K562 (cell line): ENCODE measurements around the gene NFAM1. TPM values are rescaled to one million over a fixed set of nuclear protein-coding genes. Genes with fewer than 3 reads are reported as not detected.

Experiments
- ATAC-seq: fragments of 200-7000 bp; cut with Tn5 transposase; 3 replicates; pipeline ENCODE4 v1.9.1; 2020; ENCODE audit warnings: moderate library complexity
- BruUV-seq: library from RNA; stranded (reverse); fragments of 400-500 nt; replicated peaks from 2 replicates; lab custom pipeline; 2021; lab: Mats Ljungman, UMichigan
- CTCF ChIA-PET: fragments of 300-600 bp; formaldehyde crosslinking; extraction: SDS; loops from one replicate; lab custom pipeline; 2021; ENCODE audit warnings: low intra/inter-chr PET ratio; lab: Yijun Ruan, JAX
- POLR2A ChIA-PET: fragments of 300-600, 350-650 bp; sonication (Branson Sonifier 250); formaldehyde crosslinking; extraction: SDS; loops from one replicate; lab custom pipeline; 2021; ENCODE audit warnings: antibody characterized with exemption, inconsistent platforms; lab: Yijun Ruan, JAX
- DNase-seq, 4 experiments: peaks; one replicate each; pipeline versions ENCODE4 v3.0.0 to v3.0.0-alpha.2; 2011 to 2018; ENCODE audit warnings: low spot score in 3 of 4, mixed read lengths in 3 of 4; ENCODE audit errors: extremely low read depth in 1 of 4
- FAIRE-seq: peaks from 2 replicates; lab custom pipeline; 2011; peaks lifted over from hg19 to GRCh38; lab: Jason Lieb, UNC
- H2AFZ ChIP-seq: 2 replicates; pipeline ENCODE4 v1.6.0; 2011; ENCODE audit warnings: low read depth, low read length, control low read depth, inconsistent platforms
- H3K27ac ChIP-seq: fragments of 200-600 bp; 3 replicates; pipeline ENCODE4 v1.8.0; 2011; ENCODE audit warnings: low read depth, mild to moderate bottlenecking, control low read depth, inconsistent platforms, low read length, moderate library complexity, mixed read lengths; ENCODE audit errors: extremely low read depth
- H3K27me3 ChIP-seq, 2 experiments: fragments of 300-600 bp in 1 of 2; 2 replicates in 1 of 2; 3 replicates in 1 of 2; pipeline versions ENCODE4 v1.6.0 to v1.8.0; 2011; ENCODE audit warnings: inconsistent platforms in 2 of 2, low read length in 2 of 2, mild to moderate bottlenecking in 1 of 2, mixed read lengths in 1 of 2, moderate library complexity in 1 of 2; ENCODE audit not compliant: control insufficient read depth in 2 of 2, insufficient read depth in 2 of 2
- H3K36me3 ChIP-seq: fragments of 300-600 bp; 3 replicates; pipeline ENCODE4 v1.8.0; 2011; ENCODE audit warnings: mild to moderate bottlenecking, low read length, inconsistent platforms; ENCODE audit not compliant: control insufficient read depth, insufficient read depth
- H3K4me1 ChIP-seq, 2 experiments: fragments of 200-600 bp in 1 of 2; replicated peaks in 1 of 2; 2 replicates in 1 of 2; 3 replicates in 1 of 2; pipeline versions ENCODE4 v1.5.1 to v1.8.0; 2011; ENCODE audit warnings: inconsistent platforms in 2 of 2, low read length in 2 of 2, mild to moderate bottlenecking in 1 of 2, mixed read lengths in 1 of 2, moderate library complexity in 1 of 2; ENCODE audit not compliant: control insufficient read depth in 2 of 2, insufficient read depth in 2 of 2
- H3K4me2 ChIP-seq: 2 replicates; pipeline ENCODE4 v1.6.1; 2011; ENCODE audit warnings: low read length, control low read depth, inconsistent platforms, mixed read lengths; ENCODE audit not compliant: insufficient read depth
- H3K4me3 ChIP-seq: fragments of 200-600 bp; sonication (generic), shearing (Covaris generic); 2 replicates; pipeline ENCODE4 v1.5.1; 2016; ENCODE audit warnings: control low read depth, inconsistent platforms
- H3K79me2 ChIP-seq: fragments of 200-600 bp; 3 replicates; pipeline ENCODE4 v1.8.0; 2011; ENCODE audit warnings: low read length, inconsistent platforms; ENCODE audit not compliant: control insufficient read depth, insufficient read depth
- H3K9ac ChIP-seq, 2 experiments: 2 replicates each; pipeline versions ENCODE4 v1.6.0 to v1.6.1; 2011; ENCODE audit warnings: low read depth in 2 of 2, low read length in 2 of 2, control low read depth in 1 of 2, inconsistent platforms in 1 of 2, mild to moderate bottlenecking in 1 of 2, mixed read lengths in 1 of 2; ENCODE audit not compliant: insufficient read depth in 1 of 2
- H3K9me1 ChIP-seq: one replicate; pipeline ENCODE4 v1.6.0; 2011; ENCODE audit warnings: inconsistent platforms, mild to moderate bottlenecking, low read length, moderate library complexity; ENCODE audit not compliant: control insufficient read depth, insufficient read depth
- H3K9me3 ChIP-seq: replicated peaks from 2 replicates; pipeline ENCODE4 v1.5.1; 2011; ENCODE audit warnings: low read depth, low read length, inconsistent platforms; ENCODE audit not compliant: control insufficient read depth, insufficient read depth
- H4K20me1 ChIP-seq: replicated peaks from 2 replicates; pipeline ENCODE4 v1.6.1; 2011; ENCODE audit warnings: low read length, inconsistent platforms, mixed read lengths; ENCODE audit not compliant: control insufficient read depth, insufficient read depth
- BACH1 ChIP-seq: fragments of 200-800 bp; sonication (Bioruptor generic); IDR thresholded peaks from 2 replicates; pipeline ENCODE4 v1.6.1; 2016; ENCODE audit warnings: missing genetic modification characterization, missing compliant biosample characterization
- CEBPG ChIP-seq, 3 experiments: fragments of 200-800 bp in 1 of 3; sonication (Bioruptor generic) in 1 of 3; sonication (generic) in 1 of 3; formaldehyde crosslinking in 1 of 3; IDR thresholded peaks in 2 of 3; conservative IDR thresholded peaks in 1 of 3; 2 replicates each; pipeline versions ENCODE4 v1.6.1 to v1.8.0; 2016 to 2022; ENCODE audit warnings: missing compliant biosample characterization in 2 of 3, missing genetic modification characterization in 2 of 3, mild to moderate bottlenecking in 1 of 3, missing genetic modification reagents in 1 of 3
- JUN ChIP-seq, 2 experiments: sonication (generic) in 1 of 2; formaldehyde crosslinking in 1 of 2; IDR thresholded peaks; 2 replicates each; pipeline versions ENCODE4 v1.6.1 to v1.8.0; 2012 to 2022; ENCODE audit warnings: borderline replicate concordance in 2 of 2, mild to moderate bottlenecking in 2 of 2, improper control_type of control experiment in 1 of 2, low read depth in 1 of 2, low read length in 1 of 2, missing genetic modification reagents in 1 of 2
- XRCC5 ChIP-seq: fragments of 200-400 bp; formaldehyde crosslinking; IDR thresholded peaks from 2 replicates; pipeline ENCODE4 v1.6.1; 2017; ENCODE audit warnings: low read depth, mild to moderate bottlenecking, low read length
- ZNF124 ChIP-seq: sonication (generic); formaldehyde crosslinking; IDR thresholded peaks from 2 replicates; pipeline ENCODE4 v1.8.1; 2022; ENCODE audit warnings: missing genetic modification reagents
- ZNF197 ChIP-seq: fragments of 200-800 bp; sonication (Bioruptor generic); IDR thresholded peaks from 2 replicates; pipeline ENCODE4 v1.6.1; 2016; ENCODE audit warnings: low read depth, missing genetic modification characterization, missing compliant biosample characterization
- ZNF232 ChIP-seq: sonication (generic); formaldehyde crosslinking; IDR thresholded peaks from 2 replicates; pipeline ENCODE4 v1.8.0; 2022; ENCODE audit warnings: mild to moderate bottlenecking, missing genetic modification reagents
- ZNF586 ChIP-seq: fragments of 450-650 bp; formaldehyde crosslinking; conservative IDR thresholded peaks from 2 replicates; pipeline ENCODE4 v1.4.0; 2020; ENCODE audit warnings: mild to moderate bottlenecking, moderate library complexity
- WGBS: fragments of 100-300 bp; shearing (Covaris generic); methylation state at CpG from one replicate; pipeline ENCODE4 v1.1.6; 2016; ENCODE audit warnings: low coverage, mixed read lengths; ENCODE audit not compliant: insufficient coverage; ENCODE audit errors: missing lambda C conversion rate; 5-methylcytosine and 5-hydroxymethylcytosine counted together
- in situ Hi-C: fragments of 300-500 bp; cut with MboI; formaldehyde crosslinking; loops from 4 replicates; pipeline ENCODE4 v1.15.0; 2018; ENCODE audit warnings: inconsistent platforms, mixed read lengths
- intact Hi-C: fragments of 100-400 bp; cut with micrococcal nuclease; formaldehyde crosslinking; loops from 2 replicates; pipeline ENCODE4 v1.14.2; 2022
- polyA plus RNA-seq, 8 experiments: library from polyadenylated mRNA; depleted of rRNA in 4 of 8; stranded (reverse) in 5 of 8; unstranded in 3 of 8; fragments of >200 nt; fragmentation: Nextera tagmentation in 2 of 8; fragmentation: Illumina TruSeq in 1 of 8; extraction: Ambion mirVana in 2 of 8; extraction: Trizol in 1 of 8; gene quantifications; 2 replicates each; pipeline versions ENCODE4 v1.2.1 to v1.2.3, GENCODE V29; 2011 to 2014; ENCODE audit warnings: inconsistent platforms in 1 of 8, missing spikeins in 1 of 8
- total RNA-seq, 7 experiments: library from RNA; depleted of rRNA in 6 of 7; stranded (reverse); fragments of >200 nt in 6 of 7; fragmentation: Illumina TruSeq in 2 of 7; extraction: Trizol in 2 of 7; gene quantifications; 2 replicates each; pipeline versions ENCODE4 v1.2.1 to v1.2.3, GENCODE V29; 2011 to 2021; ENCODE audit warnings: low replicate concordance in 1 of 7
- TF ChIP-seq, protein P1 (sequence below): sonication (generic); IDR thresholded peaks from 2 replicates; pipeline ENCODE4 v1.6.1; 2016
- TF ChIP-seq, protein P2 (sequence below): fragments of 450-650 bp; conservative IDR thresholded peaks from 2 replicates; pipeline ENCODE4 v1.6.1; 2016; ENCODE audit warnings: missing genetic modification characterization, low read depth, mild to moderate bottlenecking, control low read depth, missing compliant biosample characterization
- TF ChIP-seq, protein P3 (sequence below): fragments of 250-450 bp; sonication (Bioruptor Pico); IDR thresholded peaks from 2 replicates; pipeline ENCODE4 v1.8.0; 2021; ENCODE audit warnings: borderline replicate concordance, mild to moderate bottlenecking, moderate library complexity; ENCODE audit not compliant: poor library complexity, severe bottlenecking
- TF ChIP-seq, protein P4 (sequence below): IDR thresholded peaks from 3 replicates; pipeline ENCODE4 v1.6.1; 2011; ENCODE audit warnings: borderline replicate concordance, mild to moderate bottlenecking; ENCODE audit not compliant: insufficient read length, insufficient read depth
- TF ChIP-seq, protein P5 (sequence below): fragments of 450-650 bp; formaldehyde crosslinking; IDR thresholded peaks from 2 replicates; pipeline ENCODE4 v1.4.0; 2022; ENCODE audit warnings: missing genetic modification characterization

Gene NFAM1
- total and polyA plus RNA-seq, 9 of the 15 experiments (the other 6 are each of a cell fraction or from before 2014, with no cell fraction given): 0.01 to 0.18 (median 0.03) TPM; not detected in 5

DNA sequence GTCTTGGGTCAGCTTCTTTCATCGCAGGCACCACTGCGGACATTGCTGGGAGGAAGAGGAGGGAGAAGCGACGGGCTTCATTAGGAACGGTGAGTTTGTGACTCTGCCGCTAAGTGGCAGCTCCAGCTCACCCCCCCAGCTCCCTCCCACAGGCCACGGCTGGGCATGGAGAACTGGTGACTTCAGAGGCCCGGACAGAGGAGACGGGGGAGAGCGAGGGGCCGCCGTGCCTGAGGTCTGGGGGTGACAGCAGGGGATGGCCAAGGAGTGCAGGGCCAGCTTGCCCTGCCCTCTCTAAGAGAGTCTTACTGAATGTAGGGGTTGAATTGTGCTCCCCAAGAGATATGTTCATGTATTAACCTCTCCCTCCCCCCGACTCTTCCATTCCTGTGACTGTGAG is 13.9 kb upstream of the NFAM1 start:
- POLR2A ChIA-PET: no interaction called here
- 89% methylated on average over 3 of the region's 13 CpGs for WGBS
- BruUV-seq: no TSS peak
- in situ Hi-C loops (loop anchor here (25.0 kb wide), 1 partner anchor 484 kb away; the partner anchor contains the start of genes SEPTIN3 and SMIM45), intact Hi-C loops (no loop called here)
- no peak overlapping the region for H3K4me2 ChIP-seq
- H3K4me1 ChIP-seq: peaks cover 14 to 24% of the 10 kb centered on the region in 2 experiments
- DNase-seq (no peak), FAIRE-seq (no peak), ATAC-seq (no peak)
- no peaks in the 10 kb centered on the region for H4K20me1 ChIP-seq
- H3K9ac ChIP-seq: no peak overlapping the region
- H3K9me1 ChIP-seq: no peaks in the 10 kb centered on the region
- H3K4me3 ChIP-seq: no peak overlapping the region
- CTCF ChIA-PET: no interaction called here
- H2AFZ ChIP-seq: no peak overlapping the region
- H3K79me2 ChIP-seq: no peaks in the 10 kb centered on the region
- H3K36me3 ChIP-seq: no peaks in the 10 kb centered on the region
- no peak overlapping the region for H3K27ac ChIP-seq
- H3K9me3 ChIP-seq: no peaks in the 10 kb centered on the region
- H3K27me3 ChIP-seq: no peaks in the 10 kb centered on the region
- TF ChIP-seq, protein P1, sequence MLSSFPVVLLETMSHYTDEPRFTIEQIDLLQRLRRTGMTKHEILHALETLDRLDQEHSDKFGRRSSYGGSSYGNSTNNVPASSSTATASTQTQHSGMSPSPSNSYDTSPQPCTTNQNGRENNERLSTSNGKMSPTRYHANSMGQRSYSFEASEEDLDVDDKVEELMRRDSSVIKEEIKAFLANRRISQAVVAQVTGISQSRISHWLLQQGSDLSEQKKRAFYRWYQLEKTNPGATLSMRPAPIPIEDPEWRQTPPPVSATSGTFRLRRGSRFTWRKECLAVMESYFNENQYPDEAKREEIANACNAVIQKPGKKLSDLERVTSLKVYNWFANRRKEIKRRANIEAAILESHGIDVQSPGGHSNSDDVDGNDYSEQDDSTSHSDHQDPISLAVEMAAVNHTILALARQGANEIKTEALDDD: no peak
- no peak for TF ChIP-seq CEBPG (CRISPR knock-in tag; IDR thresholded peaks at IDR 0.05)
- no peak for TF ChIP-seq CEBPG (tag; conservative IDR thresholded peaks at IDR 0.05 in 1 of 2, IDR thresholded peaks at IDR 0.05 in 1 of 2)
- no peak for TF ChIP-seq XRCC5
- TF ChIP-seq, protein P2, sequence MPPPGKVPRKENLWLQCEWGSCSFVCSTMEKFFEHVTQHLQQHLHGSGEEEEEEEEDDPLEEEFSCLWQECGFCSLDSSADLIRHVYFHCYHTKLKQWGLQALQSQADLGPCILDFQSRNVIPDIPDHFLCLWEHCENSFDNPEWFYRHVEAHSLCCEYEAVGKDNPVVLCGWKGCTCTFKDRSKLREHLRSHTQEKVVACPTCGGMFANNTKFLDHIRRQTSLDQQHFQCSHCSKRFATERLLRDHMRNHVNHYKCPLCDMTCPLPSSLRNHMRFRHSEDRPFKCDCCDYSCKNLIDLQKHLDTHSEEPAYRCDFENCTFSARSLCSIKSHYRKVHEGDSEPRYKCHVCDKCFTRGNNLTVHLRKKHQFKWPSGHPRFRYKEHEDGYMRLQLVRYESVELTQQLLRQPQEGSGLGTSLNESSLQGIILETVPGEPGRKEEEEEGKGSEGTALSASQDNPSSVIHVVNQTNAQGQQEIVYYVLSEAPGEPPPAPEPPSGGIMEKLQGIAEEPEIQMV (tag): no peak
- TF ChIP-seq ZNF232 (CRISPR knock-in tag): no peak
- TF ChIP-seq, protein P3, sequence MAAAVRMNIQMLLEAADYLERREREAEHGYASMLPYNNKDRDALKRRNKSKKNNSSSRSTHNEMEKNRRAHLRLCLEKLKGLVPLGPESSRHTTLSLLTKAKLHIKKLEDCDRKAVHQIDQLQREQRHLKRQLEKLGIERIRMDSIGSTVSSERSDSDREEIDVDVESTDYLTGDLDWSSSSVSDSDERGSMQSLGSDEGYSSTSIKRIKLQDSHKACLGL (CRISPR knock-in tag): no peak
- TF ChIP-seq JUN (IDR thresholded peaks at IDR 0.05; ENCODE audit: borderline replicate concordance, low read depth, low read length): no peak
- no peak for TF ChIP-seq JUN (CRISPR knock-in tag; IDR thresholded peaks at IDR 0.05; ENCODE audit: borderline replicate concordance)
- TF ChIP-seq ZNF586 (CRISPR knock-in tag): no peak
- TF ChIP-seq, protein P4, sequence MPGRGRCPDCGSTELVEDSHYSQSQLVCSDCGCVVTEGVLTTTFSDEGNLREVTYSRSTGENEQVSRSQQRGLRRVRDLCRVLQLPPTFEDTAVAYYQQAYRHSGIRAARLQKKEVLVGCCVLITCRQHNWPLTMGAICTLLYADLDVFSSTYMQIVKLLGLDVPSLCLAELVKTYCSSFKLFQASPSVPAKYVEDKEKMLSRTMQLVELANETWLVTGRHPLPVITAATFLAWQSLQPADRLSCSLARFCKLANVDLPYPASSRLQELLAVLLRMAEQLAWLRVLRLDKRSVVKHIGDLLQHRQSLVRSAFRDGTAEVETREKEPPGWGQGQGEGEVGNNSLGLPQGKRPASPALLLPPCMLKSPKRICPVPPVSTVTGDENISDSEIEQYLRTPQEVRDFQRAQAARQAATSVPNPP: no peak
- TF ChIP-seq ZNF124 (CRISPR knock-in tag): no peak
- TF ChIP-seq ZNF197 (CRISPR knock-in tag): no peak
- TF ChIP-seq, protein P5, sequence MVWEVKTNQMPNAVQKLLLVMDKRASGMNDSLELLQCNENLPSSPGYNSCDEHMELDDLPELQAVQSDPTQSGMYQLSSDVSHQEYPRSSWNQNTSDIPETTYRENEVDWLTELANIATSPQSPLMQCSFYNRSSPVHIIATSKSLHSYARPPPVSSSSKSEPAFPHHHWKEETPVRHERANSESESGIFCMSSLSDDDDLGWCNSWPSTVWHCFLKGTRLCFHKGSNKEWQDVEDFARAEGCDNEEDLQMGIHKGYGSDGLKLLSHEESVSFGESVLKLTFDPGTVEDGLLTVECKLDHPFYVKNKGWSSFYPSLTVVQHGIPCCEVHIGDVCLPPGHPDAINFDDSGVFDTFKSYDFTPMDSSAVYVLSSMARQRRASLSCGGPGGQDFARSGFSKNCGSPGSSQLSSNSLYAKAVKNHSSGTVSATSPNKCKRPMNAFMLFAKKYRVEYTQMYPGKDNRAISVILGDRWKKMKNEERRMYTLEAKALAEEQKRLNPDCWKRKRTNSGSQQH (CRISPR knock-in tag): no peak
- no peak for TF ChIP-seq BACH1 (tag)
